Measurements from ENCODE around the gene LCN1.
"Not testable (repeated sequence)": the region's sequence is repeated elsewhere in the genome, so short reads cannot be mapped to it uniquely, and the experiment has no call there.

The LCN1 gene

GRCh38 chr9:135547756-135548736, 26.8 kb downstream of the LCN1 start:
- H3K9ac ChIP-seq (ENCODE audit: low read length): no peak overlapping the region
- H3K27ac ChIP-seq (ENCODE audit: low read length): no peak overlapping the region
- H3K4me1 ChIP-seq (ENCODE audit: control insufficient read depth, low read depth, low read length): no peaks in the 10 kb centered on the region
- no peaks in the 10 kb centered on the region for H3K27me3 ChIP-seq (ENCODE audit: control insufficient read depth, insufficient read depth, low read length)
- no peaks in the 10 kb centered on the region for H3K36me3 ChIP-seq (ENCODE audit: control insufficient read depth, low read depth, low read length)
- H3K4me3 ChIP-seq (ENCODE audit: low read length): no peak overlapping the region
- no peaks in the 10 kb centered on the region for H3K9me3 ChIP-seq (ENCODE audit: control insufficient read depth, low read depth, low read length)

- H3K36me3 ChIP-seq (ENCODE audit: control insufficient read depth, low read depth, low read length); H3K27ac ChIP-seq (ENCODE audit: low read length); H3K9me3 ChIP-seq (ENCODE audit: control insufficient read depth, low read depth, low read length); H3K9ac ChIP-seq (ENCODE audit: low read length); H3K27me3 ChIP-seq (ENCODE audit: control insufficient read depth, insufficient read depth, low read length); H3K4me1 ChIP-seq (ENCODE audit: control insufficient read depth, low read depth, low read length); H3K4me3 ChIP-seq (ENCODE audit: low read length): not testable (repeated sequence)
Measured at GRCh38 chr9:135549478-135550343, 28.5 kb downstream of the LCN1 start.

- Histone ChIP-seq H3K4me3 (ENCODE audit: low read length) (no peak overlapping the region), H3K36me3 (ENCODE audit: control insufficient read depth, low read depth, low read length) (no peaks in the 10 kb centered on the region), H3K27me3 (ENCODE audit: control insufficient read depth, insufficient read depth, low read length) (no peaks in the 10 kb centered on the region), H3K9ac (ENCODE audit: low read length) (no peak overlapping the region), H3K4me1 (ENCODE audit: control insufficient read depth, low read depth, low read length) (no peaks in the 10 kb centered on the region), H3K9me3 (ENCODE audit: control insufficient read depth, low read depth, low read length) (no peaks in the 10 kb centered on the region), H3K27ac (ENCODE audit: low read length) (no peak overlapping the region)
Measured at GRCh38 chr9:135550344-135550918, 29.2 kb downstream of the LCN1 start.

DNA sequence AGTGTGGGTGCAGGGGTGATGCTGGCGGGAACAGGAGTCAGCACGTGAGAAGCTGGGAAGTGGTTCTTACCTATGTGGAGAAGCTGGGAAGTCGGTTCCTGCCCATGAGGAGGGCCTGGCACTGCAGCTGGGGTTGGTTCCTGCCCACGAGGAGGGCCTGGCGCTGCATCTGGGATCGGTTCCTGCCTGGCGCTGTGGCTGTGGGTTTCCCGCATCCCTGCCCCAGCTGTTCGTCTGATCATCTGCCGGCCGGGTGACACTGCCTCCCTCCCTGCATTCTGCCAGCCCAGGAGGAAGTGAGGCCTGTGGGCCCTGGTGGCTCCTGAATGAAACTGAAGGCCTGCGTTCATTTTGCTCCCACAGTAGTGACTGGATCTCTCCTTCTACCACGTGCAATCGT, 29.8 kb downstream of the LCN1 start:
- no peak overlapping the region for H3K4me3 ChIP-seq (ENCODE audit: low read length)
- no peak overlapping the region for H3K9ac ChIP-seq (ENCODE audit: low read length)
- no peaks in the 10 kb centered on the region for H3K4me1 ChIP-seq (ENCODE audit: control insufficient read depth, low read depth, low read length)
- no peaks in the 10 kb centered on the region for H3K36me3 ChIP-seq (ENCODE audit: control insufficient read depth, low read depth, low read length)
- H3K27me3 ChIP-seq (ENCODE audit: control insufficient read depth, insufficient read depth, low read length): no peaks in the 10 kb centered on the region
- H3K27ac ChIP-seq (ENCODE audit: low read length): no peak overlapping the region
- H3K9me3 ChIP-seq (ENCODE audit: control insufficient read depth, low read depth, low read length): no peaks in the 10 kb centered on the region

GRCh38 chr9:135551456-135551855, 30.2 kb downstream of the LCN1 start:
- Histone ChIP-seq H3K4me1 (ENCODE audit: control insufficient read depth, low read depth, low read length) (no peaks in the 10 kb centered on the region), H3K9ac (ENCODE audit: low read length) (no peak overlapping the region), H3K4me3 (ENCODE audit: low read length) (no peak overlapping the region), H3K9me3 (ENCODE audit: control insufficient read depth, low read depth, low read length) (no peaks in the 10 kb centered on the region), H3K36me3 (ENCODE audit: control insufficient read depth, low read depth, low read length) (no peaks in the 10 kb centered on the region), H3K27me3 (ENCODE audit: control insufficient read depth, insufficient read depth, low read length) (no peaks in the 10 kb centered on the region), H3K27ac (ENCODE audit: low read length) (no peak overlapping the region)

DNA sequence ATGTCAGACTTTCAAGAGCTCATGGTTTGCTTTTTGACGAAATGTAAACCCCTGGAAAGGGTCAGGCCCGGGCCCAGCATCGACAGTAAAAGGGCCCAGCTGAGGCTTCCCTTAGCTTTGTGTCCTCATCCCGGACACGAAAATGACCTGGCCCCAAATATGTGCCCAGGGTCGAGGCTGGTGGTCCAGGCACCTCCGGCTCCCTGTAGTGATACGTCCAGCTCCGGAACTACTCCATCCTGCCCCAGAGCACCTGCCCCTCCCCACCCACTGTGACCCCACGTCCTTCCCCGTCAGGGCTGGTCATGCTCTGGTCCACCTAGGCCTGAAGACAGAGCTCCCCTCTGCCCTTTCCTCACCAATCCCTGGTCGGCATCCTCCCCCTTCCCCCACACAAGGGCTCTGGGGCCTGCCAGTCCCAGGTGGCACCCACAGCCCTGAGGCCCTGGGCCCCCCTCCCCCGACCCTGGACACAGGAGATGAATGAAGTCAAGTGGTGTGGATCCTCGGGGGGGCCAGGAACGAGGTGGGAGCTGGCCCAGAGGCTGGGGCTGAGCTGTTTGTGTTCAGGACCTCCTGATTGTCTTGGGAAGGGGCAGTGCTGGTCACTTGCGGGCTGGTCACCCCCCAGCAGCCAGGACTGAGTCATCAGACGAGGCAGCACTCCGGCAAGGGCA, 30.9 kb downstream of the LCN1 start:
- H3K9ac ChIP-seq (ENCODE audit: low read length): no peak overlapping the region
- H3K27ac ChIP-seq (ENCODE audit: low read length): no peak overlapping the region

DNA sequence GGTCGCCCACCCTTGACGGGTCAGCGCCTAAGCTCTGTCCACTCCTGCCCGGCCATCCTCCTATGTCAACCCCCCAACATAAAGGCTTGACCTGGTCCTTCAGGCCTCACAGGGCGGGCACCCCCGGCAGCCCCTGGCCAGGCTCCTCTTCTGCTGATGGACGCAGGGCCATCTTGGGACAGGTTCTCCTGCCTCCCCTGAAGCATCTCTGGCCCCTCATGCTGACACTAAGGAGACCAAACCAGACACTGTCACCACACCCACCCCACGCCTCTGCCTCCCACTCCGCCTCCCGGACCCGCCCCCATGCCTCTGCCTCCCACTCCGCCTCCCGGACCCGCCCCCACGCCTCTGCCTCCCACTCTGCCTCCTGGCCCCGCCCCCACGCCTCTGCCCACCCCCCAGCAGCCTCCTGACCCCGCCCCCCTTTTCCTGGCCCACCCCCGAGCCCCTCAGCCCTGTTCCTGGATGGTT, 31.5 kb downstream of the LCN1 start:
- H3K27me3 ChIP-seq (ENCODE audit: control insufficient read depth, insufficient read depth, low read length): no peaks in the 10 kb centered on the region
- H3K9me3 ChIP-seq (ENCODE audit: control insufficient read depth, low read depth, low read length): no peaks in the 10 kb centered on the region
- no peak overlapping the region for H3K27ac ChIP-seq (ENCODE audit: low read length)
- H3K36me3 ChIP-seq (ENCODE audit: control insufficient read depth, low read depth, low read length): no peaks in the 10 kb centered on the region
- no peak overlapping the region for H3K9ac ChIP-seq (ENCODE audit: low read length)
- no peaks in the 10 kb centered on the region for H3K4me1 ChIP-seq (ENCODE audit: control insufficient read depth, low read depth, low read length)
- H3K4me3 ChIP-seq (ENCODE audit: low read length): no peak overlapping the region

More for the DNA sequence above, 30.9 kb downstream of the LCN1 start:
- Histone ChIP-seq H3K36me3 (ENCODE audit: control insufficient read depth, low read depth, low read length) (no peaks in the 10 kb centered on the region), H3K4me3 (ENCODE audit: low read length) (no peak overlapping the region), H3K4me1 (ENCODE audit: control insufficient read depth, low read depth, low read length) (no peaks in the 10 kb centered on the region), H3K27me3 (ENCODE audit: control insufficient read depth, insufficient read depth, low read length) (no peaks in the 10 kb centered on the region), H3K9me3 (ENCODE audit: control insufficient read depth, low read depth, low read length) (no peaks in the 10 kb centered on the region)

DNA sequence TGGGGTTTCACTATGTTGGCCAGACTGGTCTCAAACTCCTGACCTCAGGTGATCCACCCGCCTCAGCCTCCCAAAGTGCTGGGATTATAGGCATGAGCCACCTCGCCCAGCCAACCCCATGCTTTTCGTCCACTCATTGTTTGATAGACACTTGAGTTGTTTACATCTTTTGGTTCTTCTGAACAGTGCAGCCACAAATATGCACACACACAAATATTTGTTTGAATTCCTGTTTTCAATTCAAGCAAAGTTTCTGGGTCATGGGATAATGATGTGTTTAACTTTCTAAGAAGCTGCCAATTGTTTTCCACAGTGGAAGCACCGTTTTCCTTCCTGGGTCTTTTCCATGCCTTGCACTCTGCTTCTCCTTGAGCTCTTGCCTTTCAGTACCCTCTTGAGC, 33.5 kb downstream of the LCN1 start:
- Histone ChIP-seq H3K36me3 (ENCODE audit: control insufficient read depth, low read depth, low read length) (no peaks in the 10 kb centered on the region), H3K9ac (ENCODE audit: low read length) (no peak overlapping the region), H3K4me3 (ENCODE audit: low read length) (no peak overlapping the region), H3K9me3 (ENCODE audit: control insufficient read depth, low read depth, low read length) (no peaks in the 10 kb centered on the region), H3K4me1 (ENCODE audit: control insufficient read depth, low read depth, low read length) (no peaks in the 10 kb centered on the region), H3K27ac (ENCODE audit: low read length) (no peak overlapping the region), H3K27me3 (ENCODE audit: control insufficient read depth, insufficient read depth, low read length) (no peaks in the 10 kb centered on the region)

- no peaks in the 10 kb centered on the region for H3K27me3 ChIP-seq (ENCODE audit: control insufficient read depth, insufficient read depth, low read length)
- H3K4me1 ChIP-seq (ENCODE audit: control insufficient read depth, low read depth, low read length): no peaks in the 10 kb centered on the region
- no peaks in the 10 kb centered on the region for H3K36me3 ChIP-seq (ENCODE audit: control insufficient read depth, low read depth, low read length)
- H3K27ac ChIP-seq (ENCODE audit: low read length): no peak overlapping the region
- H3K9ac ChIP-seq (ENCODE audit: low read length): no peak overlapping the region
- no peaks in the 10 kb centered on the region for H3K9me3 ChIP-seq (ENCODE audit: control insufficient read depth, low read depth, low read length)
- no peak overlapping the region for H3K4me3 ChIP-seq (ENCODE audit: low read length)
Measured at GRCh38 chr9:135555203-135555602, 34.0 kb downstream of the LCN1 start.

GRCh38 chr9:135555910-135556309, 34.7 kb downstream of the LCN1 start:
- Histone ChIP-seq H3K9me3 (ENCODE audit: control insufficient read depth, low read depth, low read length) (no peaks in the 10 kb centered on the region), H3K9ac (ENCODE audit: low read length) (no peak overlapping the region), H3K4me1 (ENCODE audit: control insufficient read depth, low read depth, low read length) (no peaks in the 10 kb centered on the region), H3K27ac (ENCODE audit: low read length) (no peak overlapping the region), H3K36me3 (ENCODE audit: control insufficient read depth, low read depth, low read length) (no peaks in the 10 kb centered on the region), H3K27me3 (ENCODE audit: control insufficient read depth, insufficient read depth, low read length) (no peaks in the 10 kb centered on the region), H3K4me3 (ENCODE audit: low read length) (no peak overlapping the region)

GRCh38 chr9:135559606-135560005, 38.4 kb downstream of the LCN1 start:
- Histone ChIP-seq H3K4me1 (ENCODE audit: control insufficient read depth, low read depth, low read length) (no peaks in the 10 kb centered on the region), H3K9ac (ENCODE audit: low read length) (no peak overlapping the region), H3K9me3 (ENCODE audit: control insufficient read depth, low read depth, low read length) (no peaks in the 10 kb centered on the region), H3K27me3 (ENCODE audit: control insufficient read depth, insufficient read depth, low read length) (no peaks in the 10 kb centered on the region), H3K27ac (ENCODE audit: low read length) (no peak overlapping the region), H3K36me3 (ENCODE audit: control insufficient read depth, low read depth, low read length) (no peaks in the 10 kb centered on the region), H3K4me3 (ENCODE audit: low read length) (no peak overlapping the region)
